Parathyroid adenoma (tissue), 2 donors: ENCODE measurements around the gene RBM23.
A peak's percentile ranks its signal among the peaks of the same experiment; 100 is the strongest.

Source experiments
- H2AFZ ChIP-seq: fragments of 300-600 bp; sonication (generic); one replicate; pipeline ENCODE4 v1.7.0; 2017; ENCODE audit warnings: antibody characterized with exemption, mild to moderate bottlenecking
- H3K27ac ChIP-seq: fragments of 300-600 bp; sonication (generic); one replicate; pipeline ENCODE4 v1.7.0; 2017
- H3K27me3 ChIP-seq: fragments of 300-600 bp; sonication (generic); one replicate; pipeline ENCODE4 v1.7.0; 2017; ENCODE audit warnings: low read length; ENCODE audit not compliant: control insufficient read depth, insufficient read depth
- H3K36me3 ChIP-seq: fragments of 300-600 bp; sonication (generic); one replicate; pipeline ENCODE4 v1.7.0; 2017; ENCODE audit warnings: low read length; ENCODE audit not compliant: control insufficient read depth, insufficient read depth
- H3K4me1 ChIP-seq: fragments of 300-600 bp; sonication (generic); one replicate; pipeline ENCODE4 v1.7.0; 2017; ENCODE audit warnings: control low read depth
- H3K4me2 ChIP-seq: fragments of 300-600 bp; sonication (generic); one replicate; pipeline ENCODE4 v1.7.0; 2017; ENCODE audit warnings: low read length
- H3K4me3 ChIP-seq: fragments of 300-600 bp; sonication (generic); one replicate; pipeline ENCODE4 v1.7.0; 2017; ENCODE audit warnings: low read depth, low read length
- H3K79me2 ChIP-seq: fragments of 300-600 bp; sonication (generic); one replicate; pipeline ENCODE4 v1.7.0; 2017; ENCODE audit warnings: control low read depth
- H3K9ac ChIP-seq: fragments of 300-600 bp; sonication (generic); one replicate; pipeline ENCODE4 v1.7.0; 2017; ENCODE audit warnings: mild to moderate bottlenecking
- H3K9me3 ChIP-seq: fragments of 300-600 bp; sonication (generic); one replicate; pipeline ENCODE4 v1.7.0; 2017; ENCODE audit warnings: low read length; ENCODE audit not compliant: control insufficient read depth
- TF ChIP-seq, protein P1 (sequence below): fragments of 300-600 bp; sonication (generic); IDR thresholded peaks from one replicate; pipeline ENCODE4 v1.7.0; 2017; ENCODE audit warnings: antibody characterized with exemption, mild to moderate bottlenecking
- donor health status: primary hyperparathyroidism.

Gene RBM23

DNA sequence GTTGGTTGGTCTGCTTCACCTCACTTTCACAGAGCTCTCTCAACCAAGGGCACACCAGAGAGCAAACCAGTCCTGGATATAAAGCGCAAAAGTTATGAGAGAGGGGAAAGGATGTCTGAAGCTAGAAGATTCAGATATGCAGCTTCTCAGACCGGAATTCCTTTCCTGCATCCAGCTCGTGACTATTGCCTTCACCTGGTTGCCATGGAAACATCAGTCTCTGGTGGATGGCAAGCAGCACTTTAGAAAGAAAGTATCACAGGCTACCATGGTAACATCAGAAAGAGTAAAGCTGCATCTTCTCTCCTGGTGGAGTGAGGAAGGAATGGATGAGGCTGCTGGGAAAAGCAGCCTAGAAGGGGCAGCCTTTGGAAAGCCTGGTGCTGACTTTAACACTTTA, 22.2 kb downstream of the RBM23 start:
- Histone ChIP-seq H3K9ac (no peak overlapping the region), H3K4me2 (peak overlapping the region; percentile 9), H3K36me3 (no peaks in the 10 kb centered on the region), H2AFZ (no peak overlapping the region), H3K79me2 (no peaks in the 10 kb centered on the region), H3K9me3 (no peaks in the 10 kb centered on the region), H3K4me3 (peak overlapping the region; percentile 11), H3K27ac (no peak overlapping the region), H3K27me3 (no peaks in the 10 kb centered on the region), H3K4me1 (no peaks in the 10 kb centered on the region)
- TF ChIP-seq, protein P1, sequence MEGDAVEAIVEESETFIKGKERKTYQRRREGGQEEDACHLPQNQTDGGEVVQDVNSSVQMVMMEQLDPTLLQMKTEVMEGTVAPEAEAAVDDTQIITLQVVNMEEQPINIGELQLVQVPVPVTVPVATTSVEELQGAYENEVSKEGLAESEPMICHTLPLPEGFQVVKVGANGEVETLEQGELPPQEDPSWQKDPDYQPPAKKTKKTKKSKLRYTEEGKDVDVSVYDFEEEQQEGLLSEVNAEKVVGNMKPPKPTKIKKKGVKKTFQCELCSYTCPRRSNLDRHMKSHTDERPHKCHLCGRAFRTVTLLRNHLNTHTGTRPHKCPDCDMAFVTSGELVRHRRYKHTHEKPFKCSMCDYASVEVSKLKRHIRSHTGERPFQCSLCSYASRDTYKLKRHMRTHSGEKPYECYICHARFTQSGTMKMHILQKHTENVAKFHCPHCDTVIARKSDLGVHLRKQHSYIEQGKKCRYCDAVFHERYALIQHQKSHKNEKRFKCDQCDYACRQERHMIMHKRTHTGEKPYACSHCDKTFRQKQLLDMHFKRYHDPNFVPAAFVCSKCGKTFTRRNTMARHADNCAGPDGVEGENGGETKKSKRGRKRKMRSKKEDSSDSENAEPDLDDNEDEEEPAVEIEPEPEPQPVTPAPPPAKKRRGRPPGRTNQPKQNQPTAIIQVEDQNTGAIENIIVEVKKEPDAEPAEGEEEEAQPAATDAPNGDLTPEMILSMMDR = no peak

DNA sequence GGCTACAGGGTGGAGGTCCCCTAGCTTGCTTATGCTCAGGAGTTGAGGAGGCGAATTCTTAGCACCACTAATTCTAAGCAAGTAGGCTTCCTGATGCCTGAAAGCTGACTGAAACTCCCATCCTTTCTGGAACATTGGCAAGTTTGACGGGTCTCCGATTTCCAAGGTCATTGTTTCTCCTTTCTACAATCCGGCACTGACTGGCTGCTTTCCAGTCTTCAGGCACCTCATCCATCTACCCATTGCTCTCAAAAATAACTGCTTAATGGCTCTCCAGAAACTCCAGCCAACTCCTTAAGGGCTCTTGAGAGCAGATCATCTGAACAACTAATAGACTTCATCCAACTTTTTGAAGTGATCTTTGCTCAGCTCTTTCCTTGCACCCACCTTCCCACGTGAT, 22.6 kb downstream of the RBM23 start:
- no peak overlapping the region for H3K4me3 ChIP-seq
- H2AFZ ChIP-seq = no peak overlapping the region
- no peaks in the 10 kb centered on the region for H3K27me3 ChIP-seq
- no peaks in the 10 kb centered on the region for H3K4me1 ChIP-seq
- peak overlapping the region; percentile 9 for H3K4me2 ChIP-seq
- H3K9ac ChIP-seq = no peak overlapping the region
- no peaks in the 10 kb centered on the region for H3K9me3 ChIP-seq
- no peak overlapping the region for H3K27ac ChIP-seq
- TF ChIP-seq, protein P1 = no peak
- no peaks in the 10 kb centered on the region for H3K36me3 ChIP-seq
- H3K79me2 ChIP-seq = no peaks in the 10 kb centered on the region

DNA sequence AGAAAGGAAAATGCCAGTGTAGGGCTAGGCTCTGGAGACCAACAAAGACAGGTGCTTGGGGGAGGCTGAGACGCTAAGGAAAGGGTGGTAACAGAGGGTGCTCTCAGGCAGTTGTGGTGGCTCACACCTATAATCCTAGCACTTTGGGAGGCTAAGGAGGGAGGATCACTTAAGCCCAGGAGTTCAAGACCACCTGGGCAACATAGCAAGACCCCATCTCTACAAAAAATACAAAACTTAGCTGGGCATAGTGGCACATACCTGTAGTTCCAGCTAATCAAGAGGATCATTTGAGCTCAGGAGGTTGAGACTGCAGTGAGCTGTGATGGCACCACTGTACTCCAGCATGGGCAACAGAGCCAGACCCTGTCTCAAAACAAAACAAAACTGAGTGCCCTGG, 23.5 kb downstream of the RBM23 start:
- no peak overlapping the region for H2AFZ ChIP-seq
- H3K9me3 ChIP-seq = no peaks in the 10 kb centered on the region
- no peaks in the 10 kb centered on the region for H3K27me3 ChIP-seq
- H3K27ac ChIP-seq = no peak overlapping the region
- H3K4me2 ChIP-seq = no peak overlapping the region
- no peaks in the 10 kb centered on the region for H3K36me3 ChIP-seq
- TF ChIP-seq, protein P1 = no peak
- H3K79me2 ChIP-seq = no peaks in the 10 kb centered on the region
- H3K4me3 ChIP-seq = no peak overlapping the region
- no peaks in the 10 kb centered on the region for H3K4me1 ChIP-seq
- H3K9ac ChIP-seq = no peak overlapping the region

DNA sequence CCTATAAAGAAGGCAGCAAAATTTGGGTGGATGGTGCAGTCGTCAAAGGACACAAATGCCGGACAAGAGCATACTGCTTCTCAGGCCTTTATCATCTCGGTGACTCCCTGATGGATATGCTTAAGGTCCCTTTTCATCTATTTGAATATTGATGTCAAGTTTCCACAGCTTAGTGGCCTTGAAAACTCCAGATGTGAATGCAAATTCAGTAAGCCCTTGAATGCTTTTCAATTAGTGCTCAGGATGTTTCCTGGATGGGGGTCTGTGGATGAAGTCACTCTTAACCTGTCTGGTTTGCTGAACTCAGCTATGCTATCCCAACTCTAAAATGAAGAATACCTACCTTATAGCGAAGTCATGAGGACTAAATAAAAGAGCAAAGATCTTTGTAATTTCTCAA, 25.2 kb downstream of the RBM23 start:
- Histone ChIP-seq H3K9me3 (no peaks in the 10 kb centered on the region), H3K36me3 (no peaks in the 10 kb centered on the region), H3K4me3 (no peak overlapping the region), H3K4me1 (no peaks in the 10 kb centered on the region), H3K9ac (no peak overlapping the region), H3K79me2 (no peaks in the 10 kb centered on the region), H3K4me2 (no peak overlapping the region), H3K27me3 (no peaks in the 10 kb centered on the region), H2AFZ (no peak overlapping the region), H3K27ac (no peak overlapping the region)
- TF ChIP-seq, protein P1 = no peak

DNA sequence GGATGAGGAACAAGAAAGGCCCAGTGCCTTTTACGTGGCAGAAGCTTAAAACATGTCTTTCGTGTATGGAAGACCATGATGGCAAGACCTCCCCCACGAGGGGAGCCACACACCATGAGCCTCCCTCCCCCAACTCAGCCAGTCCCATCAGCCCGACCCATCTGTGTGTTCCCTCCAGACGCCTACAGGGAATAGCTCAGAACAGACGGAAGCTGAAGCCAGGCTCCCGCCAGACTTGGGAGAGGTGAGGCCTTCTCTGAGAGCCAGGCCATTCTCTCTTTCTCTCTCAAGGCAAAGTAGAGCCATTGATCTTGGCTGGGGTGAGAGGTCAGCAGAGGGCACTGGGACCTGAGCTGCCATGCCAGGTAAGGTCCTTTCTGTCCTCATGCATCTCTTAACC, 26.5 kb downstream of the RBM23 start:
- H3K4me1 ChIP-seq = peaks cover 6% of the 10 kb centered on the region
- H3K27ac ChIP-seq = no peak overlapping the region
- no peaks in the 10 kb centered on the region for H3K9me3 ChIP-seq
- no peaks in the 10 kb centered on the region for H3K27me3 ChIP-seq
- no peaks in the 10 kb centered on the region for H3K36me3 ChIP-seq
- no peak overlapping the region for H2AFZ ChIP-seq
- H3K79me2 ChIP-seq = peaks cover 6% of the 10 kb centered on the region
- no peak overlapping the region for H3K4me2 ChIP-seq
- TF ChIP-seq, protein P1 = no peak
- no peak overlapping the region for H3K4me3 ChIP-seq
- H3K9ac ChIP-seq = no peak overlapping the region
